ENCODE data around the gene NEK10.

DNA sequence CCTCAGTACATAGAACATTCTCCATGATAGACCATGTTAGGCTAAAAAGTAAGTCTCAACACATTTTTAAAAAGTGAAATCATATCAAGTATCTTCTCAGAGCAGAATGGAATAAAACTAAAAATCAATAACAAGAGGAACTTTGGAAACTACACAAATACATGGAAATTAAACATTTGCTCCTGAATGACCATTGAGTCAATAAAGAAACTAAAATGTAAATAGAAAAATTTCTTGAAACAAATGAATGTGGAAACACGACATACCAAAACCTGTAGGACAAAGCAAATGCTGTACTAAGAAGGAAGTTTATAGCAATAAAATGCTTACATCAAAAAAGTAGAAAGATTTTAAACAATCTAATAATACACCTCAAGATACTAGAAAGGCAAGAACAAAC lies 33.6 kb downstream of the NEK10 start:
- TF ChIP-seq RAD21 (IDR thresholded peaks at IDR 0.05; ENCODE audit: low read length) (no peak), SMC3 (IDR thresholded peaks at IDR 0.05; ENCODE audit: low read depth, low read length) (no peak), CEBPB (IDR thresholded peaks at IDR 0.05; ENCODE audit: low read depth, low read length) (no peak), MAFK (IDR thresholded peaks at IDR 0.05; ENCODE audit: low read depth, low read length) (no peak), POLR2A (IDR thresholded peaks at IDR 0.05; ENCODE audit: low read depth, low read length) (no peak), MXI1 (IDR thresholded peaks at IDR 0.05; ENCODE audit: borderline replicate concordance, low read depth, low read length) (no peak), RCOR1 (IDR thresholded peaks at IDR 0.05; ENCODE audit: insufficient replicate concordance, low read length) (no peak), RFX5 (IDR thresholded peaks at IDR 0.05; ENCODE audit: low read depth, low read length) (no peak), BHLHE40 (IDR thresholded peaks at IDR 0.05; ENCODE audit: low read depth, low read length) (no peak), MAZ (IDR thresholded peaks at IDR 0.05; ENCODE audit: borderline replicate concordance, low read depth, low read length) (no peak), FOS (IDR thresholded peaks at IDR 0.05; ENCODE audit: low read depth, low read length) (no peak)
- TF ChIP-seq, protein P1, sequence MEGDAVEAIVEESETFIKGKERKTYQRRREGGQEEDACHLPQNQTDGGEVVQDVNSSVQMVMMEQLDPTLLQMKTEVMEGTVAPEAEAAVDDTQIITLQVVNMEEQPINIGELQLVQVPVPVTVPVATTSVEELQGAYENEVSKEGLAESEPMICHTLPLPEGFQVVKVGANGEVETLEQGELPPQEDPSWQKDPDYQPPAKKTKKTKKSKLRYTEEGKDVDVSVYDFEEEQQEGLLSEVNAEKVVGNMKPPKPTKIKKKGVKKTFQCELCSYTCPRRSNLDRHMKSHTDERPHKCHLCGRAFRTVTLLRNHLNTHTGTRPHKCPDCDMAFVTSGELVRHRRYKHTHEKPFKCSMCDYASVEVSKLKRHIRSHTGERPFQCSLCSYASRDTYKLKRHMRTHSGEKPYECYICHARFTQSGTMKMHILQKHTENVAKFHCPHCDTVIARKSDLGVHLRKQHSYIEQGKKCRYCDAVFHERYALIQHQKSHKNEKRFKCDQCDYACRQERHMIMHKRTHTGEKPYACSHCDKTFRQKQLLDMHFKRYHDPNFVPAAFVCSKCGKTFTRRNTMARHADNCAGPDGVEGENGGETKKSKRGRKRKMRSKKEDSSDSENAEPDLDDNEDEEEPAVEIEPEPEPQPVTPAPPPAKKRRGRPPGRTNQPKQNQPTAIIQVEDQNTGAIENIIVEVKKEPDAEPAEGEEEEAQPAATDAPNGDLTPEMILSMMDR (conservative IDR thresholded peaks at IDR 0.05; ENCODE audit: low read depth, low read length) = no peak
- TF ChIP-seq, protein P2, sequence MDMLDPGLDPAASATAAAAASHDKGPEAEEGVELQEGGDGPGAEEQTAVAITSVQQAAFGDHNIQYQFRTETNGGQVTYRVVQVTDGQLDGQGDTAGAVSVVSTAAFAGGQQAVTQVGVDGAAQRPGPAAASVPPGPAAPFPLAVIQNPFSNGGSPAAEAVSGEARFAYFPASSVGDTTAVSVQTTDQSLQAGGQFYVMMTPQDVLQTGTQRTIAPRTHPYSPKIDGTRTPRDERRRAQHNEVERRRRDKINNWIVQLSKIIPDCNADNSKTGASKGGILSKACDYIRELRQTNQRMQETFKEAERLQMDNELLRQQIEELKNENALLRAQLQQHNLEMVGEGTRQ (IDR thresholded peaks at IDR 0.05; ENCODE audit: low read depth, low read length) = no peak
- TF ChIP-seq, protein P3, sequence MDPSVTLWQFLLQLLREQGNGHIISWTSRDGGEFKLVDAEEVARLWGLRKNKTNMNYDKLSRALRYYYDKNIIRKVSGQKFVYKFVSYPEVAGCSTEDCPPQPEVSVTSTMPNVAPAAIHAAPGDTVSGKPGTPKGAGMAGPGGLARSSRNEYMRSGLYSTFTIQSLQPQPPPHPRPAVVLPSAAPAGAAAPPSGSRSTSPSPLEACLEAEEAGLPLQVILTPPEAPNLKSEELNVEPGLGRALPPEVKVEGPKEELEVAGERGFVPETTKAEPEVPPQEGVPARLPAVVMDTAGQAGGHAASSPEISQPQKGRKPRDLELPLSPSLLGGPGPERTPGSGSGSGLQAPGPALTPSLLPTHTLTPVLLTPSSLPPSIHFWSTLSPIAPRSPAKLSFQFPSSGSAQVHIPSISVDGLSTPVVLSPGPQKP (IDR thresholded peaks at IDR 0.05; ENCODE audit: borderline replicate concordance, low read depth, low read length) = no peak
